MM.1S (cell line): ENCODE measurements around the gene B4GALT6.

Source experiments
- DNase-seq: peaks from one replicate; pipeline ENCODE4 v3.0.0-alpha.2; 2015
- H2AFZ ChIP-seq: fragments of 300-600 bp; sonication (generic); 2 replicates; pipeline ENCODE4 v1.6.0; 2016; ENCODE audit warnings: antibody characterized with exemption, low read length
- H3F3A ChIP-seq: fragments of 300-600 bp; sonication (generic); 2 replicates; pipeline ENCODE4 v1.6.1; 2016; ENCODE audit warnings: mild to moderate bottlenecking, antibody characterized with exemption, low read length, moderate library complexity, mixed read lengths; ENCODE audit not compliant: insufficient read depth
- H3K27ac ChIP-seq: fragments of 300-600 bp; sonication (generic); 2 replicates; pipeline ENCODE4 v1.5.1; 2016; ENCODE audit warnings: mild to moderate bottlenecking, low read length
- H3K27me3 ChIP-seq: fragments of 300-600 bp; sonication (generic); replicated peaks from 2 replicates; pipeline ENCODE4 v1.6.0; 2016; ENCODE audit warnings: low read length; ENCODE audit not compliant: insufficient read depth
- H3K36me3 ChIP-seq: fragments of 300-600 bp; sonication (generic); replicated peaks from 2 replicates; pipeline ENCODE4 v1.6.1; 2016; ENCODE audit warnings: mild to moderate bottlenecking, low read length, mixed read lengths; ENCODE audit not compliant: insufficient read depth
- H3K4me1 ChIP-seq: fragments of 300-600 bp; sonication (generic); 2 replicates; pipeline ENCODE4 v1.6.1; 2016; ENCODE audit warnings: low read length, mixed read lengths
- H3K4me2 ChIP-seq: fragments of 300-600 bp; sonication (generic); 2 replicates; pipeline ENCODE4 v1.6.0; 2016; ENCODE audit warnings: low read depth, low read length
- H3K4me3 ChIP-seq: fragments of 300-600 bp; sonication (generic); 2 replicates; pipeline ENCODE4 v1.5.1; 2016; ENCODE audit warnings: low read length, mixed read lengths
- H3K79me2 ChIP-seq: fragments of 300-600 bp; sonication (generic); 2 replicates; pipeline ENCODE4 v1.6.1; 2016; ENCODE audit warnings: mixed run types, low read length, mixed read lengths
- H3K9ac ChIP-seq: fragments of 300-600 bp; sonication (generic); 2 replicates; pipeline ENCODE4 v1.6.1; 2016; ENCODE audit warnings: low read length, mixed read lengths
- H3K9me2 ChIP-seq: fragments of 300-600 bp; sonication (generic); replicated peaks from 2 replicates; pipeline ENCODE4 v1.6.1; 2016; ENCODE audit warnings: mild to moderate bottlenecking, low read length, mixed read lengths; ENCODE audit not compliant: insufficient read depth
- H3K9me3 ChIP-seq: fragments of 300-600 bp; sonication (generic); replicated peaks from 2 replicates; pipeline ENCODE4 v1.6.1; 2016; ENCODE audit warnings: mild to moderate bottlenecking, low read length, mixed read lengths; ENCODE audit not compliant: insufficient read depth
- H4K20me1 ChIP-seq: fragments of 300-600 bp; sonication (generic); 2 replicates; pipeline ENCODE4 v1.6.1; 2016; ENCODE audit warnings: mild to moderate bottlenecking, low read length, moderate library complexity, mixed read lengths; ENCODE audit not compliant: insufficient read depth
- EZH2 ChIP-seq: fragments of 300-600 bp; sonication (generic); optimal IDR thresholded peaks from 2 replicates; pipeline ENCODE3; 2017; ENCODE audit warnings: low read depth, mild to moderate bottlenecking, antibody characterized with exemption, low read length, mixed read lengths
- EZH2phosphoT487 ChIP-seq: fragments of 300-600 bp; sonication (generic); IDR thresholded peaks from 2 replicates; pipeline ENCODE4 v1.6.1; 2018; ENCODE audit warnings: antibody characterized with exemption, low read length
- TF ChIP-seq, protein P1 (sequence below): fragments of 300-600 bp; sonication (generic); IDR thresholded peaks from 2 replicates; pipeline ENCODE4 v1.5.1; 2016; ENCODE audit warnings: antibody characterized with exemption, low read length, mixed read lengths

Gene B4GALT6

DNA sequence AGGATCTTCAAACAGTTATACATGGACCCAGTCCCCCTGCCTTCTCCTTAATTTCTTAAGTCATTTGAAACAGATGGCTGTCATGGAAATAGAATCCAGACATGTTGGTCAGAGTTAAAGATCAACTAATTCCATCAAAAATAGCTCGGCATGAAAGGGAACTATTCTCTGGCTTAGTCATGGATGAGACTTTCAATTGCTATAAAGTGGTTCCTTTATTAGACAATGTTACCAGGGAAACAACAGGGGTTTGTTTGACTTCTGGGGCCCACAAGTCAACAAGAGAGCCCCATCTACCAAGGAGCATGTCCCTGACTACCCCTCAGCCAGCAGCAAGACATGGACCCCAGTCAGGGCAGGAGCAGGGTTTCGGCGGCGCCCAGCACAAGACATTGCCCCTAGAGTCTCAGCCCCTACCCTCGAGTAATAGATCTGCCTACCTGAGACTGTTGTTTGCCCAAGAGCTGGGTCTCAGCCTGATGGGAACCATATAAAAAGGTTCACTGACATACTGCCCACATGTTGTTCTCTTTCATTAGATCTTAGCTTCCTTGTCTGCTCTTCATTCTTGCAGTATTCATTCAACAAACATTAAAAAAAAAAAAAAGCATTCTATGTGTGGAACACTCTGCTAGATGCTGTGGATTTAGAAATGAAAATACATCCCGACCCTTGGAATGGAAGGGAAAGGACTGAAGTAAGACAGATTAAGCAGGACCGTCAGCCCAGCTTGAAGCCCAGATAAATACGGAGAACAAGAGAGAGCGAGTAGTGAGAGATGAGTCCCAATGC is 88.1 kb downstream of the B4GALT6 start:
- no peak overlapping the region for H3K4me2 ChIP-seq

GRCh38 chr18:31595121-31595771 is 89.1 kb downstream of the B4GALT6 start:
- Histone ChIP-seq H3K9me2 (no peaks in the 10 kb centered on the region), H3F3A (no peaks in the 10 kb centered on the region), H3K27me3 (no peaks in the 10 kb centered on the region), H2AFZ (no peak overlapping the region), H3K27ac (no peak overlapping the region), H3K9ac (no peak overlapping the region), H4K20me1 (no peaks in the 10 kb centered on the region), H3K79me2 (no peaks in the 10 kb centered on the region), H3K4me2 (no peak overlapping the region), H3K36me3 (no peaks in the 10 kb centered on the region), H3K4me3 (no peak overlapping the region), H3K4me1 (no peaks in the 10 kb centered on the region), H3K9me3 (no peaks in the 10 kb centered on the region)
- TF ChIP-seq EZH2 (no peak), EZH2phosphoT487 (no peak)
- TF ChIP-seq, protein P1, sequence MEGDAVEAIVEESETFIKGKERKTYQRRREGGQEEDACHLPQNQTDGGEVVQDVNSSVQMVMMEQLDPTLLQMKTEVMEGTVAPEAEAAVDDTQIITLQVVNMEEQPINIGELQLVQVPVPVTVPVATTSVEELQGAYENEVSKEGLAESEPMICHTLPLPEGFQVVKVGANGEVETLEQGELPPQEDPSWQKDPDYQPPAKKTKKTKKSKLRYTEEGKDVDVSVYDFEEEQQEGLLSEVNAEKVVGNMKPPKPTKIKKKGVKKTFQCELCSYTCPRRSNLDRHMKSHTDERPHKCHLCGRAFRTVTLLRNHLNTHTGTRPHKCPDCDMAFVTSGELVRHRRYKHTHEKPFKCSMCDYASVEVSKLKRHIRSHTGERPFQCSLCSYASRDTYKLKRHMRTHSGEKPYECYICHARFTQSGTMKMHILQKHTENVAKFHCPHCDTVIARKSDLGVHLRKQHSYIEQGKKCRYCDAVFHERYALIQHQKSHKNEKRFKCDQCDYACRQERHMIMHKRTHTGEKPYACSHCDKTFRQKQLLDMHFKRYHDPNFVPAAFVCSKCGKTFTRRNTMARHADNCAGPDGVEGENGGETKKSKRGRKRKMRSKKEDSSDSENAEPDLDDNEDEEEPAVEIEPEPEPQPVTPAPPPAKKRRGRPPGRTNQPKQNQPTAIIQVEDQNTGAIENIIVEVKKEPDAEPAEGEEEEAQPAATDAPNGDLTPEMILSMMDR: no peak
- DNase-seq: no peak

More for the DNA sequence above, 88.1 kb downstream of the B4GALT6 start:
- H3K4me1 ChIP-seq: no peaks in the 10 kb centered on the region
- TF ChIP-seq, protein P1: no peak
- TF ChIP-seq EZH2phosphoT487 (no peak), EZH2 (no peak)
- H3K27ac ChIP-seq: no peak overlapping the region
- H2AFZ ChIP-seq: no peak overlapping the region
- no peak overlapping the region for H3K4me3 ChIP-seq
- H3K36me3 ChIP-seq: no peaks in the 10 kb centered on the region
- H3K9me3 ChIP-seq: no peaks in the 10 kb centered on the region
- no peaks in the 10 kb centered on the region for H3K9me2 ChIP-seq
- DNase-seq: no peak
- H3K27me3 ChIP-seq: no peaks in the 10 kb centered on the region
- no peak overlapping the region for H3K9ac ChIP-seq
- H4K20me1 ChIP-seq: no peaks in the 10 kb centered on the region
- no peaks in the 10 kb centered on the region for H3F3A ChIP-seq
- H3K79me2 ChIP-seq: no peaks in the 10 kb centered on the region

DNA sequence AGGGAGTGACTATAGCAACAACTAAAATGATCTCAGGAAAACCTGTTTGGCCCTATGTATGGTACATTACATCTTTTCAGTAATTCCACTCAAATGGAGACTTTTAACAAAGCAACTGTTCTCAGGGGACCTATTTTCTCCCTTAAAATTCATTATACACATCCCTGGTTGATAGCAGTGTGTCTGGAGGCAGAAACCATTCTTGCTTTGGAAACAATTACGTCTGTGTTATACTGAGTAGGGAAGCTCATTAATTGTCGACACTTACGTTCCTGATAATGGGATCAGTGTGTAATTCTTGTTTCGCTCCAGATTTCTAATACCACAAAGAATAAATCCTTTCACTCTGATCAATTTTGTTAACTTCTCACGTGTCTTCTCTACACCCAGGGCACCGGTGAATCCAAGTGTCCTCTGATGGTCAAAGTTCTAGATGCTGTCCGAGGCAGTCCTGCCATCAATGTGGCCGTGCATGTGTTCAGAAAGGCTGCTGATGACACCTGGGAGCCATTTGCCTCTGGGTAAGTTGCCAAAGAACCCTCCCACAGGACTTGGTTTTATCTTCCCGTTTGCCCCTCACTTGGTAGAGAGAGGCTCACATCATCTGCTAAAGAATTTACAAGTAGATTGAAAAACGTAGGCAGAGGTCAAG is 91.7 kb downstream of the B4GALT6 start:
- Histone ChIP-seq H3K9me2 (no peaks in the 10 kb centered on the region), H3K4me3 (no peak overlapping the region), H2AFZ (no peak overlapping the region), H4K20me1 (no peaks in the 10 kb centered on the region), H3K9me3 (no peaks in the 10 kb centered on the region), H3K36me3 (no peaks in the 10 kb centered on the region), H3K79me2 (no peaks in the 10 kb centered on the region), H3K27ac (no peak overlapping the region), H3K27me3 (no peaks in the 10 kb centered on the region), H3K9ac (no peak overlapping the region), H3K4me2 (no peak overlapping the region), H3K4me1 (no peaks in the 10 kb centered on the region), H3F3A (no peaks in the 10 kb centered on the region)
- TF ChIP-seq EZH2phosphoT487: no peak
- TF ChIP-seq EZH2: no peak
- TF ChIP-seq, protein P1: no peak
- DNase-seq: no peak
